ENCODE measurements around the gene C3.

The C3 gene

DNA sequence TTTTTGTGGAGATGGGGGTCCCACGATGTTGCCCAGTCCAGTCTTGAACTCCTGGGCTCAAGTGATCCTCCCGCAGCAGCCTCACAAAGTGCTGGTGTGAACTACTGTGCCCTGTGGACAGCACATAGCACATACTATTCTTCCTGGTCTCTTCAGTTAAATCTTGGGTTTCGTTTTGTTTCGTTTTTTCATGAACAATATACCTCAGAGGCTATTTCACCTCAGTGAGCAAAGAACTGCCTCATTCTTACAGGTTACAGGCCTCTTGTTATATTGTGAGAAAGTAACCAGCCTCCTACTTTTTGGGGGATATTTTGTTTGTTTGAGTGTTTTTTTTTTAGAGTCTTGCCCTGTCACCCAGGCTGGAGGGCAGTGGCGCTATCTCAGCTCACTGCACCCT, 1.3 kb upstream of the C3 start:
- Histone ChIP-seq H4K20me1 (ENCODE audit: insufficient read depth, low read length) (peaks cover 2% of the 10 kb centered on the region; the same call in 1 of the 2 replicates), H3K36me3 (ENCODE audit: insufficient read depth, low read length) (no peaks in the 10 kb centered on the region), H3K9ac (ENCODE audit: low read depth, low read length) (no peak overlapping the region), H2AFZ (ENCODE audit: low read depth, low read length) (no peak overlapping the region), H3K27ac (ENCODE audit: low read length) (no peak overlapping the region), H3K4me2 (ENCODE audit: insufficient read depth, low read length) (no peak overlapping the region), H3K9me3 (ENCODE audit: insufficient read depth, low read length, severe bottlenecking) (no peaks in the 10 kb centered on the region), H3K79me2 (ENCODE audit: insufficient read depth, low read length) (no peaks in the 10 kb centered on the region), H3K27me3 (ENCODE audit: insufficient read depth, low read length, poor library complexity) (no peaks in the 10 kb centered on the region), H3K4me1 (ENCODE audit: insufficient read depth, low read length) (no peaks in the 10 kb centered on the region), H3K4me3 (ENCODE audit: low read depth in 1 of 2, low read length in 2 of 2) (no peak overlapping the region)
- DNase-seq (no peak), ATAC-seq (ENCODE audit: insufficient read depth, low read depth) (no peak)
- no peak for TF ChIP-seq EZH2 (IDR thresholded peaks at IDR 0.05; ENCODE audit: borderline replicate concordance, low read depth, low read length, severe bottlenecking)
- TF ChIP-seq, protein P1, sequence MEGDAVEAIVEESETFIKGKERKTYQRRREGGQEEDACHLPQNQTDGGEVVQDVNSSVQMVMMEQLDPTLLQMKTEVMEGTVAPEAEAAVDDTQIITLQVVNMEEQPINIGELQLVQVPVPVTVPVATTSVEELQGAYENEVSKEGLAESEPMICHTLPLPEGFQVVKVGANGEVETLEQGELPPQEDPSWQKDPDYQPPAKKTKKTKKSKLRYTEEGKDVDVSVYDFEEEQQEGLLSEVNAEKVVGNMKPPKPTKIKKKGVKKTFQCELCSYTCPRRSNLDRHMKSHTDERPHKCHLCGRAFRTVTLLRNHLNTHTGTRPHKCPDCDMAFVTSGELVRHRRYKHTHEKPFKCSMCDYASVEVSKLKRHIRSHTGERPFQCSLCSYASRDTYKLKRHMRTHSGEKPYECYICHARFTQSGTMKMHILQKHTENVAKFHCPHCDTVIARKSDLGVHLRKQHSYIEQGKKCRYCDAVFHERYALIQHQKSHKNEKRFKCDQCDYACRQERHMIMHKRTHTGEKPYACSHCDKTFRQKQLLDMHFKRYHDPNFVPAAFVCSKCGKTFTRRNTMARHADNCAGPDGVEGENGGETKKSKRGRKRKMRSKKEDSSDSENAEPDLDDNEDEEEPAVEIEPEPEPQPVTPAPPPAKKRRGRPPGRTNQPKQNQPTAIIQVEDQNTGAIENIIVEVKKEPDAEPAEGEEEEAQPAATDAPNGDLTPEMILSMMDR (IDR thresholded peaks at IDR 0.05; ENCODE audit: borderline replicate concordance, extremely low read depth, low read length, poor library complexity, severe bottlenecking): no peak

DNA sequence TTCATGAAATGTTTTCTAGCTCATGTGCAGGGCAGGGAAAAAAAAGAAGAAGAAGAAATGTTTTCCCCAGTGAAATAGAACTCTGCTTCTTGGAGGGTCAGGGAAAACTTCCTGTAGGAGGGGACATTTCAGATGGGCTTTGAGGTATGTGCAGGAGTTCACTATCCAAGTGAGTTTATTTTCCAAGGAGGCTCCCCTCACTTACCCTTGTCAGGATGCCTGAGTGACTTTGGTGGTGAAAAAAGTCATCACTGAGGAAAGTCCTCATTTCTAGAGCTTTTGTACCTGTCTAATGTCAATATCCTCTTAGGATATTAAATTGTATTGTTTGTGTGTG, 656 bp upstream of the C3 start:
- TF ChIP-seq, protein P1 (IDR thresholded peaks at IDR 0.05; ENCODE audit: borderline replicate concordance, extremely low read depth, low read length, poor library complexity, severe bottlenecking): no peak
- no peak for TF ChIP-seq EZH2 (IDR thresholded peaks at IDR 0.05; ENCODE audit: borderline replicate concordance, low read depth, low read length, severe bottlenecking)
- Histone ChIP-seq H3K36me3 (ENCODE audit: insufficient read depth, low read length) (no peaks in the 10 kb centered on the region), H2AFZ (ENCODE audit: low read depth, low read length) (no peak overlapping the region), H3K4me1 (ENCODE audit: insufficient read depth, low read length) (no peaks in the 10 kb centered on the region), H3K4me2 (ENCODE audit: insufficient read depth, low read length) (no peak overlapping the region), H3K9ac (ENCODE audit: low read depth, low read length) (no peak overlapping the region), H3K79me2 (ENCODE audit: insufficient read depth, low read length) (no peaks in the 10 kb centered on the region), H3K9me3 (ENCODE audit: insufficient read depth, low read length, severe bottlenecking) (no peaks in the 10 kb centered on the region), H3K27me3 (ENCODE audit: insufficient read depth, low read length, poor library complexity) (no peaks in the 10 kb centered on the region), H3K27ac (ENCODE audit: low read length) (no peak overlapping the region), H3K4me3 (ENCODE audit: low read depth in 1 of 2, low read length in 2 of 2) (no peak overlapping the region), H4K20me1 (ENCODE audit: insufficient read depth, low read length) (peaks cover 2% of the 10 kb centered on the region; the same call in 1 of the 2 replicates)
- ATAC-seq (ENCODE audit: insufficient read depth, low read depth): no peak
- DNase-seq: no peak

DNA sequence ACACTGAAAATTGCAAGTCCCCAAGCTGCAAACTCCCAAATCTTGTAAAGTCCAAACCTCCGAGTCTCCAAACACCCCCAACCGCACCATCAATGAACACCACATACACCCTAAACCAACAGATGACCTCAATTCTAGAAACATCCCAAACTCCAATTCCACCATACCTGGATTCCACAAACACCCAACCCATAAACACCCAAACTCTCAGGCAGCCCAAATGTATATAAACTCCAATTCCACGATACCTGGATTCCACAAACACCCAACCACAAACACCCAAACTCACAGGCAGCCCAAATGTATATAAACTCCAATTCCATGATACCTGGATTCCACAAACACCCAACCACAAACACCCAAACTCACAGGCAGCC, 470 bp downstream of the C3 start:
- DNase-seq (no peak), ATAC-seq (ENCODE audit: insufficient read depth, low read depth) (no peak)
- no peak overlapping the region for H3K27ac ChIP-seq (ENCODE audit: low read length)
- no peaks in the 10 kb centered on the region for H3K79me2 ChIP-seq (ENCODE audit: insufficient read depth, low read length)
- no peak overlapping the region for H3K4me3 ChIP-seq (ENCODE audit: low read depth in 1 of 2, low read length in 2 of 2)
- H3K4me1 ChIP-seq (ENCODE audit: insufficient read depth, low read length): no peaks in the 10 kb centered on the region
- no peak overlapping the region for H3K9ac ChIP-seq (ENCODE audit: low read depth, low read length)
- H3K27me3 ChIP-seq (ENCODE audit: insufficient read depth, low read length, poor library complexity): no peaks in the 10 kb centered on the region
- no peak overlapping the region for H3K4me2 ChIP-seq (ENCODE audit: insufficient read depth, low read length)
- H4K20me1 ChIP-seq (ENCODE audit: insufficient read depth, low read length): peaks cover 2% of the 10 kb centered on the region; the same call in 1 of the 2 replicates
- H3K9me3 ChIP-seq (ENCODE audit: insufficient read depth, low read length, severe bottlenecking): no peaks in the 10 kb centered on the region
- no peak overlapping the region for H2AFZ ChIP-seq (ENCODE audit: low read depth, low read length)
- no peaks in the 10 kb centered on the region for H3K36me3 ChIP-seq (ENCODE audit: insufficient read depth, low read length)
- TF ChIP-seq, protein P1 (IDR thresholded peaks at IDR 0.05; ENCODE audit: borderline replicate concordance, extremely low read depth, low read length, poor library complexity, severe bottlenecking): no peak
- no peak for TF ChIP-seq EZH2 (IDR thresholded peaks at IDR 0.05; ENCODE audit: borderline replicate concordance, low read depth, low read length, severe bottlenecking)

DNA sequence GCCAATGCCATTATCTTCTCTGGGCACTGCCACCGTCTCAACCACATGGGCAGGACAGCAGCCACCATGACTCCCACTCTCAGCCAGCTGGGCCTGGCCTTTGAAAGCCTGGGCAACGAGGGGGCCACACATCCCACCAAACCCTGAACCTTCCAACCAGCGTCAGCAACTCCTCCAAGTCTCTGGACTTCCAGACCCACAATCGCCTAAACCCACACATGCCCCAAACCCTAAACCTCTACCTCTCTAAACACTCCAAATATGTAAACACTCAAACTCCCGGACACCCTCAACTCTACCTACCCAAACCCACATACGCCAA, 949 bp downstream of the C3 start:
- Histone ChIP-seq H3K4me3 (ENCODE audit: low read depth in 1 of 2, low read length in 2 of 2) (no peak overlapping the region), H3K79me2 (ENCODE audit: insufficient read depth, low read length) (no peaks in the 10 kb centered on the region), H3K9me3 (ENCODE audit: insufficient read depth, low read length, severe bottlenecking) (no peaks in the 10 kb centered on the region), H3K36me3 (ENCODE audit: insufficient read depth, low read length) (no peaks in the 10 kb centered on the region), H4K20me1 (ENCODE audit: insufficient read depth, low read length) (peaks cover under 1% of the 10 kb centered on the region; the same call in 1 of the 2 replicates), H2AFZ (ENCODE audit: low read depth, low read length) (no peak overlapping the region), H3K4me1 (ENCODE audit: insufficient read depth, low read length) (no peaks in the 10 kb centered on the region), H3K9ac (ENCODE audit: low read depth, low read length) (no peak overlapping the region), H3K4me2 (ENCODE audit: insufficient read depth, low read length) (no peak overlapping the region), H3K27ac (ENCODE audit: low read length) (no peak overlapping the region), H3K27me3 (ENCODE audit: insufficient read depth, low read length, poor library complexity) (no peaks in the 10 kb centered on the region)
- ATAC-seq (ENCODE audit: insufficient read depth, low read depth): no peak
- no peak for TF ChIP-seq EZH2 (IDR thresholded peaks at IDR 0.05; ENCODE audit: borderline replicate concordance, low read depth, low read length, severe bottlenecking)
- TF ChIP-seq, protein P1 (IDR thresholded peaks at IDR 0.05; ENCODE audit: borderline replicate concordance, extremely low read depth, low read length, poor library complexity, severe bottlenecking): no peak
- DNase-seq: no peak

Data from DND-41 (cell line).